H4 (cell line): ENCODE data around the gene PBX1. TPM values are rescaled to one million over a fixed set of nuclear protein-coding genes. Genes with fewer than 3 reads are reported as not detected.
A peak's percentile ranks its signal among the peaks of the same experiment; 100 is the strongest.

ENCODE experiments used
- DNase-seq: peaks from one replicate; pipeline ENCODE4 v3.0.0-alpha.2; 2015; ENCODE audit warnings: low spot score
- total RNA-seq: library from RNA; depleted of rRNA; stranded (reverse); fragments of >200 nt; shearing (Covaris generic); gene quantifications from 2 replicates; pipeline ENCODE4 v1.2.3, GENCODE V29; 2014

PBX1 gene
- total RNA-seq, 1 experiment from 2014 or later, result 25.8 TPM

GRCh38 chr1:164617377-164618201 lies 58.6 kb downstream of the PBX1 start:
- DNase-seq, result no peak

- no peak for DNase-seq
These were observed 59.2 kb downstream of the PBX1 start for GRCh38 chr1:164618202-164618564.

GRCh38 chr1:164619006-164619784 lies 60.2 kb downstream of the PBX1 start:
- no peak for DNase-seq

- no peak for DNase-seq
These were observed 63.3 kb downstream of the PBX1 start for GRCh38 chr1:164622068-164622845.

GRCh38 chr1:164623805-164624204 lies 64.8 kb downstream of the PBX1 start:
- no peak for DNase-seq

- no peak for DNase-seq
These were observed 65.4 kb downstream of the PBX1 start for GRCh38 chr1:164624400-164624799.

GRCh38 chr1:164625004-164625617 lies 66.1 kb downstream of the PBX1 start:
- no peak for DNase-seq

GRCh38 chr1:164628772-164629171 lies 69.8 kb downstream of the PBX1 start:
- no peak for DNase-seq

- DNase-seq, result no peak
These were observed 71.0 kb downstream of the PBX1 start for GRCh38 chr1:164629971-164630370.

- no peak for DNase-seq
These were observed 71.8 kb downstream of the PBX1 start for GRCh38 chr1:164630626-164631396.

- no peak for DNase-seq
These were observed 72.8 kb downstream of the PBX1 start for GRCh38 chr1:164631751-164632150.

GRCh38 chr1:164633997-164634396 lies 75.0 kb downstream of the PBX1 start:
- DNase-seq, result no peak

- no peak for DNase-seq
These were observed 76.2 kb downstream of the PBX1 start for GRCh38 chr1:164635059-164635802.

GRCh38 chr1:164635803-164636731 lies 77.1 kb downstream of the PBX1 start:
- DNase-seq, result no peak

- DNase-seq, result peak; percentile 46
These were observed 77.8 kb downstream of the PBX1 start for GRCh38 chr1:164636757-164637156.

GRCh38 chr1:164637461-164638375 lies 78.7 kb downstream of the PBX1 start:
- DNase-seq, result no peak

- DNase-seq, result no peak
These were observed 79.7 kb downstream of the PBX1 start for GRCh38 chr1:164638492-164639202.
